ENCODE results near the gene NPPC.
A peak's percentile ranks its signal among the peaks of the same experiment; 100 is the strongest.

DNA sequence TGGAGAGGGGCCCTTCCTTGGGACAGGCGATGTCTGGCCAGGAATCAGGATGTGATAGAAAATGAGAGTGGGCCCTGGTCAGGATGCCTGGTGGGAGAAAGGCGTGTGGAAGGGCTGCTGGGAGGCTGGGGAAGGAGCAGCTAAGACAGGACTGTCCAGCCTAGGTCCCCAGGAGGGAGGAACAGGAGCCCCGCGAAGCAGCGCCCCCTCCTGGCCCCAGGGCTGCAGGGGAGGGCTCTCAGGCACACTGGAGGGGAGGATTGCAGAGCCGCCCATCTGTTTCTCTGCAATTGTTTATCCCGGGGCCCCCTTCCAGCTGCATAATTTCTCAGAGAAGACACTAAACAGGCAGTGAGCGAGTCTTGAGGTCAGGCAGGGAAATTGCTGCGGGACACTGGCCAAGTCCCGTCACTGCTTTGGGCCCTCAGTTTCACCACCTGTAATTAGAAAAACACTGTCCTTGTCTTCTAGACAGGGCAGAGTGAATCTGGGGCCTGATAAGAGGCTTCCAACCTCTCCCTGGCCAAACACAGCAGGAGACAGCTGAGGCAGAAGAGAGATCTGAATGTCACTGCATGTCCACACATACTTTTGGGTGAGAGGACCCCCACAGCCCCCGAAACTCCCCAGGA, 3.9 kb upstream of the NPPC start:
- TF ChIP-seq, protein P1, sequence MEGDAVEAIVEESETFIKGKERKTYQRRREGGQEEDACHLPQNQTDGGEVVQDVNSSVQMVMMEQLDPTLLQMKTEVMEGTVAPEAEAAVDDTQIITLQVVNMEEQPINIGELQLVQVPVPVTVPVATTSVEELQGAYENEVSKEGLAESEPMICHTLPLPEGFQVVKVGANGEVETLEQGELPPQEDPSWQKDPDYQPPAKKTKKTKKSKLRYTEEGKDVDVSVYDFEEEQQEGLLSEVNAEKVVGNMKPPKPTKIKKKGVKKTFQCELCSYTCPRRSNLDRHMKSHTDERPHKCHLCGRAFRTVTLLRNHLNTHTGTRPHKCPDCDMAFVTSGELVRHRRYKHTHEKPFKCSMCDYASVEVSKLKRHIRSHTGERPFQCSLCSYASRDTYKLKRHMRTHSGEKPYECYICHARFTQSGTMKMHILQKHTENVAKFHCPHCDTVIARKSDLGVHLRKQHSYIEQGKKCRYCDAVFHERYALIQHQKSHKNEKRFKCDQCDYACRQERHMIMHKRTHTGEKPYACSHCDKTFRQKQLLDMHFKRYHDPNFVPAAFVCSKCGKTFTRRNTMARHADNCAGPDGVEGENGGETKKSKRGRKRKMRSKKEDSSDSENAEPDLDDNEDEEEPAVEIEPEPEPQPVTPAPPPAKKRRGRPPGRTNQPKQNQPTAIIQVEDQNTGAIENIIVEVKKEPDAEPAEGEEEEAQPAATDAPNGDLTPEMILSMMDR (IDR thresholded peaks at IDR 0.05): peak in 2 of 5 experiments; percentile 13 to 19
- TF ChIP-seq POLR2A (IDR thresholded peaks at IDR 0.05) (no peak), POLR2AphosphoS5 (IDR thresholded peaks at IDR 0.05) (no peak), EP300 (IDR thresholded peaks at IDR 0.05; ENCODE audit: low read depth) (no peak)

All from transverse colon (tissue), 4 donors.